Hepatocyte (in vitro differentiated cells): ENCODE measurements around the gene TSPAN4. TPM values are rescaled to one million over a fixed set of nuclear protein-coding genes. Genes with fewer than 3 reads are reported as not detected.

ENCODE experiments used
- DNase-seq: peaks from one replicate; pipeline ENCODE4 v3.0.0-alpha.2; 2016; ENCODE audit warnings: low spot score
- H2AFZ ChIP-seq: fragments of 200-600 bp; sonication (generic); 2 replicates; pipeline ENCODE4 v1.6.0; 2016; ENCODE audit warnings: antibody characterized with exemption, mild to moderate bottlenecking
- H3K27ac ChIP-seq: fragments of 200-600 bp; sonication (generic); 2 replicates; pipeline ENCODE4 v1.5.1; 2016; ENCODE audit warnings: mild to moderate bottlenecking
- H3K27me3 ChIP-seq: fragments of 200-600 bp; sonication (generic); 2 replicates; pipeline ENCODE4 v1.6.1; 2016
- H3K36me3 ChIP-seq: fragments of 200-600 bp; sonication (generic); replicated peaks from 2 replicates; pipeline ENCODE4 v1.5.1; 2016; ENCODE audit warnings: low read depth; ENCODE audit not compliant: insufficient read depth
- H3K4me1 ChIP-seq: fragments of 200-600 bp; sonication (generic); 2 replicates; pipeline ENCODE4 v1.5.1; 2016; ENCODE audit warnings: mild to moderate bottlenecking, moderate library complexity; ENCODE audit not compliant: insufficient read depth
- H3K4me2 ChIP-seq: fragments of 200-600 bp; sonication (generic); 2 replicates; pipeline ENCODE4 v1.6.0; 2016
- H3K4me3 ChIP-seq: fragments of 200-600 bp; sonication (generic); 2 replicates; pipeline ENCODE4 v1.5.1; 2016; ENCODE audit warnings: mild to moderate bottlenecking
- H3K79me2 ChIP-seq: fragments of 200-600 bp; sonication (generic); 2 replicates; pipeline ENCODE4 v1.6.0; 2017; ENCODE audit warnings: mild to moderate bottlenecking
- H3K9me2 ChIP-seq: fragments of 200-600 bp; sonication (generic); replicated peaks from 2 replicates; pipeline ENCODE4 v1.6.0; 2017; ENCODE audit warnings: mild to moderate bottlenecking; ENCODE audit not compliant: insufficient read depth
- H3K9me3 ChIP-seq: fragments of 200-600 bp; sonication (generic); 2 replicates; pipeline ENCODE4 v1.5.1; 2016; ENCODE audit warnings: low read depth, mild to moderate bottlenecking
- H4K20me1 ChIP-seq: fragments of 200-600 bp; sonication (generic); 2 replicates; pipeline ENCODE4 v1.6.0; 2016; ENCODE audit warnings: mild to moderate bottlenecking; ENCODE audit not compliant: insufficient read depth, poor library complexity, severe bottlenecking
- EZH2 ChIP-seq: fragments of 200-600 bp; sonication (generic); IDR thresholded peaks from 2 replicates; pipeline ENCODE4 v1.6.1; 2016; ENCODE audit warnings: antibody characterized with exemption, mild to moderate bottlenecking, borderline replicate concordance
- EZH2phosphoT487 ChIP-seq: fragments of 200-600 bp; sonication (generic); IDR thresholded peaks from one replicate; pipeline ENCODE4 v1.6.1; 2018; ENCODE audit warnings: antibody characterized with exemption, mild to moderate bottlenecking, low read depth, moderate library complexity; ENCODE audit not compliant: unreplicated experiment, severe bottlenecking
- WGBS: methylation state at CpG from one replicate; pipeline ENCODE4 v1.1.6; 2016; ENCODE audit warnings: low lambda C conversion rate; ENCODE audit errors: missing lambda C conversion rate; 5-methylcytosine and 5-hydroxymethylcytosine counted together
- polyA plus RNA-seq: library from polyadenylated mRNA; unstranded; fragments of >200 nt; fragmentation: Nextera tagmentation; extraction: Ambion mirVana; gene quantifications from 2 replicates; pipeline ENCODE4 v1.2.1, GENCODE V29; 2016
- total RNA-seq: library from RNA; depleted of rRNA; stranded (reverse); fragments of >200 nt; gene quantifications from 2 replicates; pipeline ENCODE4 v1.2.3, GENCODE V29; 2014
- TF ChIP-seq, protein P1 (sequence below): fragments of 200-600 bp; sonication (generic); IDR thresholded peaks from 2 replicates; pipeline ENCODE4 v1.5.1; 2016; ENCODE audit warnings: antibody characterized with exemption, mild to moderate bottlenecking; ENCODE audit not compliant: poor library complexity

The TSPAN4 gene
- total and polyA plus RNA-seq, 2 experiments from 2014 or later = 82.8 to 148 TPM

DNA sequence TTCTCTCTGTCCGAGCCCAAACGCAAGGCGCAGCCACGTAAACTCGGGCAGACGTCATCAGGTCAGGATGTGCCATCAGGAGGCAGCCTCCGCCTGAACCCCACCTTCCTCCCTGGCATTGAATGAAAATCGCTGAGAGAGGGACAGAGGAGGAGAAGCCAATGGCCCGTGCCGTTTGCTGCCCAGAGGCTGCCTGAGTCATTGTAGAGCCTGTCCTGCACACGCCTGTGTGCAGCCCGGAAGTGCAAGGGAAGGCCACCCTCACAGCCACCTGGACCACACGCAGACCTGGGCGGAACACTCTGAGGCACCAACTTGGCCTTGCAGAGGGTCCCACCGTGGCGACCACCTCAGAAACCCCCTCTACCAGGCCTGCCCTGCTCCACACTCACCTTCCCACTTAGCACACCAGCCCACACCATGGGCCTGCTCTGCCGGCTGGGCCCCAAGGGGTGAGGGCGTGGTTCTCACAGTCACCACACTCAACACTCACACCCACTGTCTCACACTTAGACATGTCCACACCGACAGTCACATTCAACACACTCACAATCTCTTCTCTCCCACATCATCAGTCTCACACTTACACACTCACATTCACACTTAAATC lies 58.9 kb downstream of the TSPAN4 start:
- Histone ChIP-seq H3K4me2 (no peak overlapping the region), H3K9me3 (no peaks in the 10 kb centered on the region), H4K20me1 (no peaks in the 10 kb centered on the region), H3K9me2 (no peaks in the 10 kb centered on the region), H2AFZ (no peak overlapping the region), H3K4me1 (no peaks in the 10 kb centered on the region), H3K36me3 (no peaks in the 10 kb centered on the region), H3K27me3 (no peaks in the 10 kb centered on the region), H3K4me3 (no peak overlapping the region), H3K27ac (no peak overlapping the region), H3K79me2 (no peaks in the 10 kb centered on the region)
- WGBS = 97% methylated on average over 19 of the region's 19 CpGs
- no peak for DNase-seq
- TF ChIP-seq, protein P1, sequence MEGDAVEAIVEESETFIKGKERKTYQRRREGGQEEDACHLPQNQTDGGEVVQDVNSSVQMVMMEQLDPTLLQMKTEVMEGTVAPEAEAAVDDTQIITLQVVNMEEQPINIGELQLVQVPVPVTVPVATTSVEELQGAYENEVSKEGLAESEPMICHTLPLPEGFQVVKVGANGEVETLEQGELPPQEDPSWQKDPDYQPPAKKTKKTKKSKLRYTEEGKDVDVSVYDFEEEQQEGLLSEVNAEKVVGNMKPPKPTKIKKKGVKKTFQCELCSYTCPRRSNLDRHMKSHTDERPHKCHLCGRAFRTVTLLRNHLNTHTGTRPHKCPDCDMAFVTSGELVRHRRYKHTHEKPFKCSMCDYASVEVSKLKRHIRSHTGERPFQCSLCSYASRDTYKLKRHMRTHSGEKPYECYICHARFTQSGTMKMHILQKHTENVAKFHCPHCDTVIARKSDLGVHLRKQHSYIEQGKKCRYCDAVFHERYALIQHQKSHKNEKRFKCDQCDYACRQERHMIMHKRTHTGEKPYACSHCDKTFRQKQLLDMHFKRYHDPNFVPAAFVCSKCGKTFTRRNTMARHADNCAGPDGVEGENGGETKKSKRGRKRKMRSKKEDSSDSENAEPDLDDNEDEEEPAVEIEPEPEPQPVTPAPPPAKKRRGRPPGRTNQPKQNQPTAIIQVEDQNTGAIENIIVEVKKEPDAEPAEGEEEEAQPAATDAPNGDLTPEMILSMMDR = no peak
- TF ChIP-seq EZH2phosphoT487 = no peak
- no peak for TF ChIP-seq EZH2

DNA sequence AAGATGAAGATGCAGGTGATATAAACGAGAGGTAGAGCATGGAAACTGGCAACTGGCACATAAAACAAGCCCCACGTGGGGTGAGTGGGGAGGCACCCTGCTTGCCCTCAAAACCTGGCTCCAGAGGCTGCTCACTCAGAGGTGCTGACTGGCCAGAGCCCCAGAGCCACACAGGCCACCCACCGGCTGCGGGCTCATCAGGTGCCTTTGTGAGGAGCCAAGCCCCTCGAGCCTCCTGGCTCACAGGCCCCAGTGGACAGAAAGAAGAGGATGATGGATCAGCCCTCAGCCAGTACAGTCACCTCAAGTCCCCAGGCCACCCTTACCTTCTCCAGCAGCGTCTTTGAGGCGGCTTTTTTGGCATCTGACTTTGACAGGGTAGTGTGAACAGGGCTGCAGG lies 61.7 kb downstream of the TSPAN4 start:
- Histone ChIP-seq H3K4me1 (no peaks in the 10 kb centered on the region), H3K27ac (no peak overlapping the region), H2AFZ (no peak overlapping the region), H3K4me3 (no peak overlapping the region), H3K36me3 (no peaks in the 10 kb centered on the region), H4K20me1 (no peaks in the 10 kb centered on the region), H3K79me2 (peaks cover 11% of the 10 kb centered on the region), H3K9me2 (no peaks in the 10 kb centered on the region), H3K9me3 (no peaks in the 10 kb centered on the region), H3K27me3 (no peaks in the 10 kb centered on the region), H3K4me2 (no peak overlapping the region)
- DNase-seq = no peak
- 91% methylated on average over 7 of the region's 7 CpGs for WGBS
- TF ChIP-seq, protein P1 = no peak
- no peak for TF ChIP-seq EZH2phosphoT487
- TF ChIP-seq EZH2 = no peak

DNA sequence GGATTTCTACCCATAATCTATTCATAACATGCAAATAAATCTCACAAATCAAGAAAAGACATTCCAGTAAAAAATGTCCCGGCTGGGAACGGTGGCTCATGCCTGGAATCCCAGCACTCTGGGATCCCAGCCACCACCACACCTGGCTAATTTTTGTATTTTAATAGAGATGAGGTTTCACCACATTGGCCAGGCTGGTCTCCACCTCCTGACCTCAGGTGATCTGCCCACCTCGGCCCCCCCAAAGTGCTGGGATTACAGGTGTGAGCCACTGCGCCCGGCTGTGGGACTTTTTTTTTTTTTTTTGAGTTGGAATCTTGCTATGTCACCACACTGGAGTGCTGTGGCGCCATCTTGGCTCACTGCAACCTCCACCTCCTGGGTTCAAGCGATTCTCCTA lies 63.3 kb downstream of the TSPAN4 start:
- no peaks in the 10 kb centered on the region for H3K36me3 ChIP-seq
- H3K4me2 ChIP-seq = no peak overlapping the region
- H3K9me3 ChIP-seq = no peaks in the 10 kb centered on the region
- H2AFZ ChIP-seq = no peak overlapping the region
- WGBS = 94% methylated on average over 7 of the region's 7 CpGs
- H3K79me2 ChIP-seq = peaks cover 23% of the 10 kb centered on the region
- no peaks in the 10 kb centered on the region for H3K4me1 ChIP-seq
- DNase-seq = no peak
- no peak overlapping the region for H3K27ac ChIP-seq
- no peaks in the 10 kb centered on the region for H4K20me1 ChIP-seq
- no peaks in the 10 kb centered on the region for H3K27me3 ChIP-seq
- H3K9me2 ChIP-seq = no peaks in the 10 kb centered on the region
- no peak overlapping the region for H3K4me3 ChIP-seq
- no peak for TF ChIP-seq EZH2
- no peak for TF ChIP-seq EZH2phosphoT487
- TF ChIP-seq, protein P1 = no peak
